Measurements from ENCODE around the gene NPAS1. TPM values are rescaled to one million over a fixed set of nuclear protein-coding genes. Genes with fewer than 3 reads are reported as not detected.

Gene NPAS1
- total RNA-seq, 1 donor from 2014 or later = 3.6 TPM

- peak overlapping the region; percentile 69 for H3K9ac ChIP-seq (ENCODE audit: low read length)
- no peak overlapping the region for H3K4me3 Mint-ChIP-seq (ENCODE audit: unreplicated experiment)
- H3K9me3 Mint-ChIP-seq (ENCODE audit: unreplicated experiment) = no peaks in the 10 kb centered on the region
- H3K9me3 ChIP-seq (ENCODE audit: insufficient read depth, low read depth, low read length) = no peaks in the 10 kb centered on the region
- peak overlapping the region; percentile 89 for H3K27ac Mint-ChIP-seq (ENCODE audit: unreplicated experiment)
- H3K4me1 ChIP-seq (ENCODE audit: insufficient read depth, low read length) = peaks cover 38% of the 10 kb centered on the region
- no peaks in the 10 kb centered on the region for H3K27me3 Mint-ChIP-seq (ENCODE audit: low read depth, unreplicated experiment)
- no peak for FAIRE-seq
- H3K27ac ChIP-seq (ENCODE audit: low read depth, low read length) = no peak overlapping the region
- peaks cover 38% of the 10 kb centered on the region for H3K4me1 Mint-ChIP-seq (ENCODE audit: low read depth, unreplicated experiment)
- TF ChIP-seq CTCF (IDR thresholded peaks at IDR 0.05; ENCODE audit: insufficient read depth, low read depth, low read length) = no peak
- TF ChIP-seq EZH2 (IDR thresholded peaks at IDR 0.05; ENCODE audit: insufficient read depth, low read length) = no peak
- peaks cover 29% of the 10 kb centered on the region for H3K79me2 ChIP-seq (ENCODE audit: insufficient read depth, low read length)
- H3K4me3 ChIP-seq (ENCODE audit: insufficient read depth, low read depth, low read length) = no peak overlapping the region
- H2AFZ ChIP-seq (ENCODE audit: low read depth, low read length) = no peak overlapping the region
- H4K20me1 ChIP-seq (ENCODE audit: insufficient read depth, low read length) = peaks cover 4% of the 10 kb centered on the region
- no peaks in the 10 kb centered on the region for H3K27me3 ChIP-seq (ENCODE audit: insufficient read depth, low read length)
- no peaks in the 10 kb centered on the region for H3K36me3 ChIP-seq (ENCODE audit: insufficient read depth, low read length)
- no peak overlapping the region for H3K4me2 ChIP-seq (ENCODE audit: low read length)
- peaks cover 4% of the 10 kb centered on the region for H3K36me3 Mint-ChIP-seq (ENCODE audit: low read depth, unreplicated experiment)
- DNase-seq (ENCODE audit: low read depth) = no peak
Measured at GRCh38 chr19:46978171-46978869, 41.3 kb upstream of the NPAS1 start.

- Mint-ChIP-seq H3K9me3 (ENCODE audit: unreplicated experiment) (no peaks in the 10 kb centered on the region), H3K27me3 (ENCODE audit: low read depth, unreplicated experiment) (no peaks in the 10 kb centered on the region), H3K4me1 (ENCODE audit: low read depth, unreplicated experiment) (peaks cover 34% of the 10 kb centered on the region), H3K4me3 (ENCODE audit: unreplicated experiment) (no peak overlapping the region), H3K36me3 (ENCODE audit: low read depth, unreplicated experiment) (peaks cover 4% of the 10 kb centered on the region), H3K27ac (ENCODE audit: unreplicated experiment) (no peak overlapping the region)
- no peak for TF ChIP-seq EZH2 (IDR thresholded peaks at IDR 0.05; ENCODE audit: insufficient read depth, low read length)
- TF ChIP-seq CTCF (IDR thresholded peaks at IDR 0.05; ENCODE audit: insufficient read depth, low read depth, low read length) = no peak
- Histone ChIP-seq H3K9ac (ENCODE audit: low read length) (no peak overlapping the region), H3K4me2 (ENCODE audit: low read length) (no peak overlapping the region), H3K27ac (ENCODE audit: low read depth, low read length) (no peak overlapping the region), H3K4me1 (ENCODE audit: insufficient read depth, low read length) (peaks cover 39% of the 10 kb centered on the region), H3K9me3 (ENCODE audit: insufficient read depth, low read depth, low read length) (no peaks in the 10 kb centered on the region), H3K36me3 (ENCODE audit: insufficient read depth, low read length) (no peaks in the 10 kb centered on the region), H2AFZ (ENCODE audit: low read depth, low read length) (no peak overlapping the region), H4K20me1 (ENCODE audit: insufficient read depth, low read length) (peaks cover 4% of the 10 kb centered on the region), H3K27me3 (ENCODE audit: insufficient read depth, low read length) (no peaks in the 10 kb centered on the region), H3K79me2 (ENCODE audit: insufficient read depth, low read length) (peaks cover 35% of the 10 kb centered on the region), H3K4me3 (ENCODE audit: insufficient read depth, low read depth, low read length) (no peak overlapping the region)
- no peak for FAIRE-seq
- DNase-seq (ENCODE audit: low read depth) = no peak
Measured at GRCh38 chr19:46979126-46980105, 40.2 kb upstream of the NPAS1 start.

Measured in astrocyte (in vitro differentiated cells and primary cell).